ENCODE results near the gene NRL. TPM values are rescaled to one million over a fixed set of nuclear protein-coding genes. Genes with fewer than 3 reads are reported as not detected.

The NRL gene
- polyA plus RNA-seq, 2 of the 4 experiments (the other 2 are of a cell fraction): 0.93 to 0.97 TPM

DNA sequence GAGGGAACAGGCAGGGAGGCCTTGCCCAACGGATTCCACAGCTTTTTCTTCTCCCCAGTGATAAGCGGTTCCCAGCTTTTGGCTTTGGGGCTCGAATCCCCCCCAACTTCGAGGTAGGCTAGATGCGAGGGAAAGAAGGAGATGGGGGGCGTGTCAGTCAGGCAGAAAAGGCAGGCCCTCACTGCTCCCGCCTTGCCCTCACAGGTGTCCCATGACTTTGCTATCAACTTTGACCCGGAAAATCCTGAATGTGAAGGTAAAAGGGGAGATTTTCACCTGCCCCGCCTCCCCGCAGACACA, 38.5 kb downstream of the NRL start:
- ChIA-PET CTCF (interaction anchor here (2.1 to 11.2 kb wide), 4 partner anchors 10 to 32 kb away, joined by 7 to 101 read pairs (median 45); no protein-coding TSS in a partner anchor), POLR2A (no interaction called here)
- WGBS (ENCODE audit: missing lambda C conversion rate): 74% methylated on average over 10 of the region's 10 CpGs
- H3K4me2 ChIP-seq: no peak overlapping the region
- no peak for FAIRE-seq
- no peak for ATAC-seq
- H3K4me3 ChIP-seq: no peak overlapping the region
- H3K4me1 ChIP-seq: peaks cover 9% of the 10 kb centered on the region
- no peak overlapping the region for H3K27ac ChIP-seq
- no peak for DNase-seq (ENCODE audit: low read depth in 1 of 2, low spot score in 1 of 2)
- H3K9me3 ChIP-seq: no peaks in the 10 kb centered on the region
- TF ChIP-seq, protein P1, sequence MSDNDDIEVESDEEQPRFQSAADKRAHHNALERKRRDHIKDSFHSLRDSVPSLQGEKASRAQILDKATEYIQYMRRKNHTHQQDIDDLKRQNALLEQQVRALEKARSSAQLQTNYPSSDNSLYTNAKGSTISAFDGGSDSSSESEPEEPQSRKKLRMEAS (IDR thresholded peaks at IDR 0.05): no peak
- TF ChIP-seq MYC (IDR thresholded peaks at IDR 0.05; ENCODE audit: borderline replicate concordance, low read length): no peak
- TF ChIP-seq FOSL2 (IDR thresholded peaks at IDR 0.05): no peak
- TF ChIP-seq FOSL2 (CRISPR knock-in tag; IDR thresholded peaks at IDR 0.05): no peak
- no peak for TF ChIP-seq RNF2 (IDR thresholded peaks at IDR 0.05; ENCODE audit: borderline replicate concordance, low read depth)
- TF ChIP-seq TP53 (CRISPR knock-in tag; IDR thresholded peaks at IDR 0.05): no peak
- TF ChIP-seq NPAS2 (CRISPR knock-in tag; IDR thresholded peaks at IDR 0.05; ENCODE audit: borderline replicate concordance): no peak
- no peak for TF ChIP-seq PHF8 (IDR thresholded peaks at IDR 0.05; ENCODE audit: borderline replicate concordance, low read depth)
- TF ChIP-seq HOXA7 (CRISPR knock-in tag; IDR thresholded peaks at IDR 0.05): no peak
- TF ChIP-seq HEYL (CRISPR knock-in tag; IDR thresholded peaks at IDR 0.05): no peak
- TF ChIP-seq, protein P2, sequence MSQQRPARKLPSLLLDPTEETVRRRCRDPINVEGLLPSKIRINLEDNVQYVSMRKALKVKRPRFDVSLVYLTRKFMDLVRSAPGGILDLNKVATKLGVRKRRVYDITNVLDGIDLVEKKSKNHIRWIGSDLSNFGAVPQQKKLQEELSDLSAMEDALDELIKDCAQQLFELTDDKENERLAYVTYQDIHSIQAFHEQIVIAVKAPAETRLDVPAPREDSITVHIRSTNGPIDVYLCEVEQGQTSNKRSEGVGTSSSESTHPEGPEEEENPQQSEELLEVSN (IDR thresholded peaks at IDR 0.05; ENCODE audit: borderline replicate concordance, low read depth): no peak
- TF ChIP-seq RFX5 (IDR thresholded peaks at IDR 0.05): no peak
- TF ChIP-seq NFE2L2 (conservative IDR thresholded peaks at IDR 0.05; ENCODE audit: low read length): no peak

DNA sequence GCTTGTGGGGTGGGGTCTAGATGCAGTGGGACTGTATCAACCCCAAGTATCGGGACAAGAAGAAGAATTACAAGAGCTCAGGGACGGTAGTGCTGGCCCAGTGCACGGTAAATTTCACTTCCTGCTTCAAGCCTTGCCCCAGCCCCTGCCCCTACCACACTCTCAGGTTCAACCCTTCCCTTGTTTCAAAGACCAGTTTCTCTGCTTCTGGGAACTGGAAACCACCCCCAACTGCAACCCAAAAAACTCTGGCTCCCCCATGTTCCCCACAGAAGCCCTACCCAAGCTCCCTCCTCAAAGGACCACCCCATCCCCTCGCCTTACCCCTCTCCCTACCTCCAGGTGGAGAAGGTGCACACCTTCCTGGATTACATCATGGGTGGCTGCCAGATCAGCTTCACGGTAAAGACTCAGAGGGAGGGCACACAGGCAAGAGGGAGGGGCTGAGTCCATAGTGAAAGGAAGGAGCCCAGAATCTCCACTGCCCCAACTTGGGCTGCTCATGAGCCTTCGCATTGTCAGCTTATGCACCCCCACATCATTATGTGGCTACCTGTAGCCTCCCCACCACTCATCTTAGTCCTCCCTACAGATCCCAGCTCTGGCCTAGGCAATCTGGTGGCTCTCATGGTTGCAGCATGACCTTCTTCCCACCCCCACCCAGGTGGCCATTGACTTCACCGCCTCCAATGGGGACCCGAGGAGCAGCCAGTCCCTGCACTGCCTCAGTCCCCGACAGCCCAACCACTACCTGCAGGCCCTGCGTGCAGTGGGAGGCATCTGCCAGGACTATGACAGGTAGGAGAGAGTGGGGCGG, 39.1 kb downstream of the NRL start:
- POLR2A ChIA-PET: no interaction called here
- FAIRE-seq (no peak), ATAC-seq (no peak), DNase-seq (ENCODE audit: low read depth in 1 of 2, low spot score in 1 of 2) (no peak)
- Histone ChIP-seq H3K27ac (no peak overlapping the region), H3K4me1 (peaks cover 7% of the 10 kb centered on the region), H3K4me3 (no peak overlapping the region), H3K9me3 (no peaks in the 10 kb centered on the region), H3K4me2 (no peak overlapping the region)
- TF ChIP-seq, protein P1 (IDR thresholded peaks at IDR 0.05): no peak
- TF ChIP-seq ZNF302 (CRISPR knock-in tag; IDR thresholded peaks at IDR 0.05) (no peak), ZSCAN20 (CRISPR knock-in tag; IDR thresholded peaks at IDR 0.05) (no peak), NR3C1 (IDR thresholded peaks at IDR 0.05) (no peak)
- TF ChIP-seq, protein P3, sequence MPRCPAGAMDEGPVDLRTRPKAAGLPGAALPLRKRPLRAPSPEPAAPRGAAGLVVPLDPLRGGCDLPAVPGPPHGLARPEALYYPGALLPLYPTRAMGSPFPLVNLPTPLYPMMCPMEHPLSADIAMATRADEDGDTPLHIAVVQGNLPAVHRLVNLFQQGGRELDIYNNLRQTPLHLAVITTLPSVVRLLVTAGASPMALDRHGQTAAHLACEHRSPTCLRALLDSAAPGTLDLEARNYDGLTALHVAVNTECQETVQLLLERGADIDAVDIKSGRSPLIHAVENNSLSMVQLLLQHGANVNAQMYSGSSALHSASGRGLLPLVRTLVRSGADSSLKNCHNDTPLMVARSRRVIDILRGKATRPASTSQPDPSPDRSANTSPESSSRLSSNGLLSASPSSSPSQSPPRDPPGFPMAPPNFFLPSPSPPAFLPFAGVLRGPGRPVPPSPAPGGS (IDR thresholded peaks at IDR 0.05): no peak
- CTCF ChIA-PET: interaction anchor here (1.1 to 11.2 kb wide), 6 partner anchors 11 to 39 kb away, joined by 3 to 101 read pairs (median 20); partner anchors contain the start of genes DCAF11 and NRL
- 76% methylated on average over 7 of the region's 11 CpGs for WGBS (ENCODE audit: missing lambda C conversion rate)

DNA sequence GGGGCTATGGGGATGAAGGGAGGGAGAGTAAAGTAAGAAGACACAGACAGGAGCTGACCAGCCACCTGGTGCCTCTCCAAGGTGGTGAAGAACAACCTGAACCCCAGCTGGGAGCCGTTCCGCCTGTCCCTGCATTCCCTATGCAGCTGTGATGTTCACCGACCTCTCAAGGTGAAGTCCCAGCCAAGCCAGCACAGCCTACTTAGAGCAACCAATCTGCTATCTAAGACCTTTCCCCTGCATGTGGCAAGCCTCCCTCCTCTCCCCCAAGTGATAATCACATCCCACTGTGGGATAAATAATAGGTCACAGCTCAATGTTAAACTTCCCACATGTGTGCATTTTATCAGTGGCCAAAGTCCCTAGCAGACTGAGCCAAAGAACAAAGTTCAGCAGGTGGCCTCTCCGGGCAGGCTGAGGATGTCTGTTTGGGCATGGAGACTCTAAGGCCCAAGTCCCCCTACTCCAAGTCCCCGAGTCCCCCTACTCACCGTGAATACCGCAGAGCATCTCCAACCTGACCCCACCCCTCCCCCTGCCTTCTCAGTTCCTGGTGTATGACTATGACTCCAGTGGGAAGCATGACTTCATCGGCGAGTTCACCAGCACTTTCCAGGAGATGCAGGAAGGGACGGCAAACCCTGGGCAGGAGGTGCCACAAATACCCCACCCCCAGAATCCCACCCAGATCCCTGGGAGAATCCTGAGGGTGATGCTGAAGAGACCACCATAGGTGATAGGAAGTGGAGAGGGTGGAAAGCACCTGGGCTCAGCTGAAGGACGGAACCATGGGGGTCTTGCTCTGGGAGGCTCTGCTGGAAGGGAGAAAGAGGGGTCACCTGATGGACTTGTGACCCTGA, 39.9 kb downstream of the NRL start:
- FAIRE-seq (no peak), ATAC-seq (no peak), DNase-seq (ENCODE audit: low read depth in 1 of 2, low spot score in 1 of 2) (no peak)
- no peak overlapping the region for H3K4me2 ChIP-seq
- ChIA-PET CTCF (interaction anchor here (1.1 to 11.2 kb wide), 6 partner anchors 12 to 40 kb away, joined by 3 to 101 read pairs (median 20); partner anchors contain the start of genes DCAF11 and NRL), POLR2A (no interaction called here)
- no peak overlapping the region for H3K27ac ChIP-seq
- H3K4me1 ChIP-seq: no peaks in the 10 kb centered on the region
- no peak overlapping the region for H3K4me3 ChIP-seq
- 37% methylated on average over 8 of the region's 11 CpGs for WGBS (ENCODE audit: missing lambda C conversion rate)
- H3K9me3 ChIP-seq: no peaks in the 10 kb centered on the region
- TF ChIP-seq, protein P4, sequence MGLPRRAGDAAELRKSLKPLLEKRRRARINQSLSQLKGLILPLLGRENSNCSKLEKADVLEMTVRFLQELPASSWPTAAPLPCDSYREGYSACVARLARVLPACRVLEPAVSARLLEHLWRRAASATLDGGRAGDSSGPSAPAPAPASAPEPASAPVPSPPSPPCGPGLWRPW (IDR thresholded peaks at IDR 0.05): no peak
- TF ChIP-seq NPAS2 (CRISPR knock-in tag; IDR thresholded peaks at IDR 0.05; ENCODE audit: borderline replicate concordance): no peak
- TF ChIP-seq, protein P5, sequence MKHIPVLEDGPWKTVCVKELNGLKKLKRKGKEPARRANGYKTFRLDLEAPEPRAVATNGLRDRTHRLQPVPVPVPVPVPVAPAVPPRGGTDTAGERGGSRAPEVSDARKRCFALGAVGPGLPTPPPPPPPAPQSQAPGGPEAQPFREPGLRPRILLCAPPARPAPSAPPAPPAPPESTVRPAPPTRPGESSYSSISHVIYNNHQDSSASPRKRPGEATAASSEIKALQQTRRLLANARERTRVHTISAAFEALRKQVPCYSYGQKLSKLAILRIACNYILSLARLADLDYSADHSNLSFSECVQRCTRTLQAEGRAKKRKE (CRISPR knock-in tag; IDR thresholded peaks at IDR 0.05; ENCODE audit: low read depth): no peak
- no peak for TF ChIP-seq RCOR1 (IDR thresholded peaks at IDR 0.05; ENCODE audit: low read depth, low read length)
- TF ChIP-seq HOXB5 (CRISPR knock-in tag; IDR thresholded peaks at IDR 0.05): no peak
- TF ChIP-seq, protein P6, sequence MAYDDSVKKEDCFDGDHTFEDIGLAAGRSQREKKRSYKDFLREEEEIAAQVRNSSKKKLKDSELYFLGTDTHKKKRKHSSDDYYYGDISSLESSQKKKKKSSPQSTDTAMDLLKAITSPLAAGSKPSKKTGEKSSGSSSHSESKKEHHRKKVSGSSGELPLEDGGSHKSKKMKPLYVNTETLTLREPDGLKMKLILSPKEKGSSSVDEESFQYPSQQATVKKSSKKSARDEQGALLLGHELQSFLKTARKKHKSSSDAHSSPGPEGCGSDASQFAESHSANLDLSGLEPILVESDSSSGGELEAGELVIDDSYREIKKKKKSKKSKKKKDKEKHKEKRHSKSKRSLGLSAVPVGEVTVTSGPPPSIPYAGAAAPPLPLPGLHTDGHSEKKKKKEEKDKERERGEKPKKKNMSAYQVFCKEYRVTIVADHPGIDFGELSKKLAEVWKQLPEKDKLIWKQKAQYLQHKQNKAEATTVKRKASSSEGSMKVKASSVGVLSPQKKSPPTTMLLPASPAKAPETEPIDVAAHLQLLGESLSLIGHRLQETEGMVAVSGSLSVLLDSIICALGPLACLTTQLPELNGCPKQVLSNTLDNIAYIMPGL (CRISPR knock-in tag; IDR thresholded peaks at IDR 0.05; ENCODE audit: borderline replicate concordance): no peak
- TF ChIP-seq EHMT2 (IDR thresholded peaks at IDR 0.05; ENCODE audit: low read depth): no peak
- TF ChIP-seq TP53 (CRISPR knock-in tag; IDR thresholded peaks at IDR 0.05): no peak
- no peak for TF ChIP-seq HOXB13 (CRISPR knock-in tag; IDR thresholded peaks at IDR 0.05; ENCODE audit: low read depth)
- TF ChIP-seq HEYL (CRISPR knock-in tag; IDR thresholded peaks at IDR 0.05): no peak
- no peak for TF ChIP-seq MAZ (IDR thresholded peaks at IDR 0.05; ENCODE audit: borderline replicate concordance, low read depth, low read length)
- TF ChIP-seq NR3C1 (IDR thresholded peaks at IDR 0.05): no peak
- no peak for TF ChIP-seq CEBPB (IDR thresholded peaks at IDR 0.05)
